IPS DF 6.9 (cell line): ENCODE measurements around the gene TMEM242.

ENCODE experiments used
- DNase-seq: peaks from one replicate; pipeline ENCODE4 v3.0.0-alpha.2; 2013; ENCODE audit warnings: low read depth, low spot score
- H3K27ac ChIP-seq: one replicate; pipeline ENCODE4 v1.5.1; 2013; ENCODE audit warnings: low read length, control low read depth
- H3K27me3 ChIP-seq: 2 replicates; pipeline ENCODE4 v1.6.1; 2013; ENCODE audit warnings: mild to moderate bottlenecking, low read length; ENCODE audit not compliant: control insufficient read depth, insufficient read depth
- H3K36me3 ChIP-seq: 2 replicates; pipeline ENCODE4 v1.6.1; 2013; ENCODE audit warnings: low read length; ENCODE audit not compliant: control insufficient read depth, insufficient read depth
- H3K4me1 ChIP-seq: 2 replicates; pipeline ENCODE4 v1.6.1; 2013; ENCODE audit warnings: low read length; ENCODE audit not compliant: control insufficient read depth, insufficient read depth
- H3K4me3 ChIP-seq: 2 replicates; pipeline ENCODE4 v1.5.1; 2013; ENCODE audit warnings: mild to moderate bottlenecking, low read length
- H3K9me3 ChIP-seq: 2 replicates; pipeline ENCODE4 v1.6.1; 2013; ENCODE audit warnings: low read length, inconsistent platforms; ENCODE audit not compliant: control insufficient read depth, insufficient read depth
- WGBS: extraction: QIAGEN DNeasy Blood & Tissue Kit; methylation state at CpG from one replicate; pipeline ENCODE4 v1.1.7; 2013; ENCODE audit warnings: mixed read lengths, missing lambda C conversion rate; ENCODE audit not compliant: insufficient read length, insufficient coverage; 5-methylcytosine and 5-hydroxymethylcytosine counted together

TMEM242 gene

DNA sequence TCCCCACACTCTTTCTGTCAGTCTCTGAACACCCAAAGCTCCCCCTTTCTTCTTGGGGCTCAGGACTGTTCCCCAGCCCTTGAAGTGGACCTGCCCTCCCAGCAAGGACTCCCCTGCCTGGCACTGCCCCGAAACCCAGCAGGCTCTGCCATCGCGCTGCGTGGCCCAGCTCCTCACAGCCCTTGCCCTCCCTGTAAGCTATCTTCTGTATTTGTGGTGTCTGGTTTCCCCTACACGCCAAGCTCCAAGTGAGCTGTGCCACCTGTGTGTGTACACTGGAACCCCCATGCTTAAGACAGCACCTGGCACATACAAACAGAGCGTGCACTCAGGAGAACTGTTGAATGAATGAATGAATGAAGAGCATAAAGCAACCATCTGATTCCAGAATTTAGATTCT is 57.7 kb downstream of the TMEM242 start:
- no peaks in the 10 kb centered on the region for H3K9me3 ChIP-seq
- H3K4me3 ChIP-seq, result no peak overlapping the region
- DNase-seq, result no peak
- H3K36me3 ChIP-seq, result no peaks in the 10 kb centered on the region; the same call in 1 of the 2 replicates
- no peak overlapping the region for H3K27ac ChIP-seq
- no CpG with 5 or more reads among the region's 6 CpGs for WGBS
- no peaks in the 10 kb centered on the region; the same call in 1 of the 2 replicates for H3K4me1 ChIP-seq
- no peaks in the 10 kb centered on the region for H3K27me3 ChIP-seq

DNA sequence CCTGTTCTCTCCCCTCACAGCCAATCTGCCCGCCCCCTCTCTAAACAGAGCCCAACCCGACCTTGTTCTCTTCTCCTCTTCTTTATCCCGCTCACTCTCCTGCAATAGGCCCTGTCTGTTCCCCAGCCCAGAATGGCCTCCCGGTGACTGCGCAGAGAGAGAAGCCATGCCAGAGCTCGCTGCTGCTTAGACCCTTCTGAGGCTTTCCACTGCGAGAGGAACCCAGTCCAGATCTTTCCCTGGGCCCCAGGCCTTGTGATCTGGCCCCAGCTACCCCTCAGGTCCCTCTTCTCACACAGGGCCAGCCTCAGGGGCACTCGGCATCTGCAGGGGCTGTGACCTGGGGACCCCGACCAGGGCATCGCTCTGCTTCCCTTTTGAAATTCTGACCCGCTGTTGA is 58.1 kb downstream of the TMEM242 start:
- H3K27me3 ChIP-seq, result no peaks in the 10 kb centered on the region
- WGBS, result no CpG with 5 or more reads among the region's 11 CpGs
- no peak for DNase-seq
- H3K36me3 ChIP-seq, result no peaks in the 10 kb centered on the region; the same call in 1 of the 2 replicates
- H3K4me1 ChIP-seq, result no peaks in the 10 kb centered on the region; the same call in 1 of the 2 replicates
- H3K4me3 ChIP-seq, result no peak overlapping the region
- no peaks in the 10 kb centered on the region for H3K9me3 ChIP-seq
- no peak overlapping the region for H3K27ac ChIP-seq

DNA sequence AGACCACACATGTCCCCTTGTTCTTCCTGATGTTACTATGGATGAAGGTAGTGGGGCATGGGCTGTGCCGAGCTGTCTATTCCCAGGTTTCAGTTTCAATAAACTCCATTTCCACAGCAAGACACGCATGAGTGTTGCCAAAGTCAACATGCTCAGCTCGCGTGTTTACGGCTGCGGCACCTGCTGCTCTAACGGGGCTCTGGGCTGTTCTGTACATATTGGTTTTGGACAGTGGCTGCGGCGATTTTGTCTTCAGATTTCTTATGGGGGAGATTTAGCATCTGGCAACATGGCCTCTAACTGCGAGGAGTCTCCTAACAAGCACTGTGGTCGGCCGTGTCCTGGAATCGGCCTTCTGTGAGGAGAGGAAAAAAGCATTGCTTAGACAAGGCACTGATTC is 58.6 kb downstream of the TMEM242 start:
- WGBS, result no CpG with 5 or more reads among the region's 13 CpGs
- H3K27me3 ChIP-seq, result no peaks in the 10 kb centered on the region
- no peaks in the 10 kb centered on the region; the same call in 1 of the 2 replicates for H3K4me1 ChIP-seq
- H3K27ac ChIP-seq, result no peak overlapping the region
- H3K9me3 ChIP-seq, result no peaks in the 10 kb centered on the region
- no peak for DNase-seq
- no peak overlapping the region for H3K4me3 ChIP-seq
- no peaks in the 10 kb centered on the region; the same call in 1 of the 2 replicates for H3K36me3 ChIP-seq

DNA sequence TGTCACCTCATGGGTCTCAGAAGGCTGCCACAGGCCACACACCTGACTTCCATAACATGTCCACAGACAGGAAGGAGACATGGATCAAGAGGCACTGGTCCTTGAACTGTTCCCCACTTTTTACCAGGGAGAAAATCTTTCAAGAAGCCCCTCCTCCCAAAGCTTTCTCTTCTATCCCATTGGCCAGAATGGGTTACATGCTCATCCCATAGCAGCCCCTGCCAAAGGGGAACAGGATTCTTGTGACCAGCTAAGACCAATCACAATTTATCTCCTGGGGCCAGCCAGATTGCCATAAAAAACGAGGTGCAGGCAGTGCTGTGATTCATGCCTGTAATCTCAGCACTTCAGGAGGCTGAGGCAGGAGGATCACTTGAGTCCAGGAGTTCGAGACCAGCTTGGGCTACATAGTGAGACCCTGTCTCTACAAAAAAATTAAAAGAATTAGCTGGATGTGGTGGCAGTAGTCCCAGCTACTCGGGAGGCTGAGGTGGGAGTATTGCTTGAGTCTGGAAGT is 59.4 kb downstream of the TMEM242 start:
- no CpG with 5 or more reads among the region's 3 CpGs for WGBS
- Histone ChIP-seq H3K9me3 (no peaks in the 10 kb centered on the region), H3K27me3 (no peaks in the 10 kb centered on the region), H3K4me1 (no peaks in the 10 kb centered on the region; the same call in 1 of the 2 replicates), H3K36me3 (no peaks in the 10 kb centered on the region; the same call in 1 of the 2 replicates), H3K4me3 (no peak overlapping the region), H3K27ac (no peak overlapping the region)
- no peak for DNase-seq

DNA sequence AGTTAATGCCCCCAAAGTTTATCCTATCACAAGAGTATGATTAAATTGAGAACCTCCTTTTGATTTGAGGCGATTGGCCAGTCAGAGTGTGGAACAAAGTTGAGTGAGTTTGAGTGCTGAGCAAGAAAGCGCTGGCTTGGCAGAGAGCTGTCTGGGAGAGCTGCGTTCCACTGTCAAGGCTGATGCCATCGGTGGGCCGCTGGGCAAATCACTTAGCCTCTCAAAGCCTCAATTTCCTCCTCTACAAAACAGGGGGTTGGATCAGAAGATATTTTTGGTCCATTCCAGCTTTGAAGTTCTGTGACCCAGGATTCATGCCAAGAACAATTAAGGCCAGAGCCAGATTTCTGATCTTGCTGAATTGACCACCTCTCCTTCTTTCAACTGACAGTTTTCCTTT is 60.2 kb downstream of the TMEM242 start:
- no CpG with 5 or more reads among the region's 5 CpGs for WGBS
- no peak for DNase-seq
- no peaks in the 10 kb centered on the region; the same call in 1 of the 2 replicates for H3K4me1 ChIP-seq

DNA sequence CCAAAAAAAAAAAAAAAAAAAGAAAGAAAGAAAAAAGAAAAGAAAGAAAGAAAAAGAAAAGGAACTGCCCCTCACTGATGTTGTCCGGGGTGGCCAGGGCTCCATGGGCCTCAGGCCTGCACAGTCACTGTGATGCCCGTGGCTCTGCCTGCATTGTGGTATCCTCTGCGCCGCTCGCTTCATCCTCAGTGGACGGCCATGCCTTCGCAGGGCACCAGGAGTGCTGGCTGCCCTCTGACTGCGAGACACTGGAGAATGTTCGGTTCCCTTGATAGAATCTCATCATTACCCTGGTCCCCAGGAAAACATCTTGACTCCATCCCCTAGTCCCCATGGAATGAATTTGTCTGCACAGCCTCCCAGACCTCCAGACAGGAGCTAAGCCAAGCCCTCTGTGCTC is 61.7 kb downstream of the TMEM242 start:
- Histone ChIP-seq H3K27me3 (no peaks in the 10 kb centered on the region), H3K27ac (no peak overlapping the region), H3K4me3 (no peak overlapping the region), H3K9me3 (no peaks in the 10 kb centered on the region), H3K4me1 (no peaks in the 10 kb centered on the region), H3K36me3 (no peaks in the 10 kb centered on the region; the same call in 1 of the 2 replicates)
- no CpG with 5 or more reads among the region's 9 CpGs for WGBS
- DNase-seq, result no peak

More for the DNA sequence above, 60.2 kb downstream of the TMEM242 start:
- no peaks in the 10 kb centered on the region for H3K27me3 ChIP-seq
- H3K27ac ChIP-seq, result no peak overlapping the region
- no peaks in the 10 kb centered on the region; the same call in 1 of the 2 replicates for H3K36me3 ChIP-seq
- no peaks in the 10 kb centered on the region for H3K9me3 ChIP-seq
- no peak overlapping the region for H3K4me3 ChIP-seq

DNA sequence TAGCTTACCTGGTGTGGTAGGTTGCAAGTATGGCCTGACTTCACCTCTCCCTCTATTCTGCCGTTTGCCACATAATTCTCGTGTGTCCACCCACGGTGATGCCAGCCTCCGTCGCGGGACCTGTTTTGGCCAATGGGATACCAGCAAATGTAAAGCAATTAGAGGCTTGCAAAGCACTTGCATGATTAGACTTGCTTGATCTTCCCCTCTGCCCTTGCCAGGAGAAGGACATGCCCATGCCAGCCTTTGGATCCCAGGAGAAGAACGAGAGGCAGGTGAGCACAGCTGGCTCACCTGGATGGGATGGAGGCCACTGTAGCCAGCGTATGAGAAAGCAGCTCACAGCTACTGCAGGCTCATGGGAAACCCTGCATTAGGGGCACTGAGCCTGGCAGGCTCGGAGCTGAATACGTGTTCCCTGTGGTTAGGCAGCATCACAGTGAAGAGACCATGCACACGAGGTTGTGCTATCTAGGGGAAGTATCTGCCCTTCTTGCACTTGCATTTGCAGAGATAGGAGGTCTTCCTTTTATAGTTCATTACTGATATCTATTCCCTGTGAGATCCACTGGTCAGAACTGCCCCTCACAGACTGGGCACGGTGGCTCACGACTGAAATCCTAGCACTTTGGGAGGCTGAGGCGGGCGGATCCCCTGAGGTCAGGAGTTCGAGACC is 62.4 kb downstream of the TMEM242 start:
- no peaks in the 10 kb centered on the region for H3K4me1 ChIP-seq
- no CpG with 5 or more reads among the region's 16 CpGs for WGBS

DNA sequence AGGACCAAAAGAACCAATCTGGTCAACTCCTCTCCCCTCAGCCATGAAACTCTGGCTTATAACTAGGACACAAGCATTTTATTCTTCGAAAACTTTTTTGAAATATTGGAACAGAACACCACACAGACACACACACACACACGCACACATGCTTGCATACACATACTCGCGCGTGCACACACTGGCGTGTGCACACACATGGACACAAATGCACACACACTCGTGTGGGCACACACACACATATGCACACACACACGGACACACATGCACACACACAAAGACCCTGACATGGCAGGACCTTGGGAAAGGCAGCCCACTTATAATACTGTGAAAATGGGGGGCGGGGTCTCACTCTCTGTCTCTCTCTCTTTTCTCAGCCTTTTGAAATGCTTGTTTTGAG is 63.9 kb downstream of the TMEM242 start:
- no CpG with 5 or more reads among the region's 9 CpGs for WGBS
- Histone ChIP-seq H3K4me1 (no peaks in the 10 kb centered on the region), H3K4me3 (no peak overlapping the region), H3K27ac (no peak overlapping the region), H3K27me3 (no peaks in the 10 kb centered on the region), H3K9me3 (no peaks in the 10 kb centered on the region), H3K36me3 (no peaks in the 10 kb centered on the region)
- DNase-seq, result no peak

More for the DNA sequence above, 62.4 kb downstream of the TMEM242 start:
- no peak overlapping the region for H3K27ac ChIP-seq
- no peak overlapping the region for H3K4me3 ChIP-seq
- no peaks in the 10 kb centered on the region; the same call in 1 of the 2 replicates for H3K36me3 ChIP-seq
- no peaks in the 10 kb centered on the region for H3K27me3 ChIP-seq
- H3K9me3 ChIP-seq, result no peaks in the 10 kb centered on the region
- DNase-seq, result no peak

DNA sequence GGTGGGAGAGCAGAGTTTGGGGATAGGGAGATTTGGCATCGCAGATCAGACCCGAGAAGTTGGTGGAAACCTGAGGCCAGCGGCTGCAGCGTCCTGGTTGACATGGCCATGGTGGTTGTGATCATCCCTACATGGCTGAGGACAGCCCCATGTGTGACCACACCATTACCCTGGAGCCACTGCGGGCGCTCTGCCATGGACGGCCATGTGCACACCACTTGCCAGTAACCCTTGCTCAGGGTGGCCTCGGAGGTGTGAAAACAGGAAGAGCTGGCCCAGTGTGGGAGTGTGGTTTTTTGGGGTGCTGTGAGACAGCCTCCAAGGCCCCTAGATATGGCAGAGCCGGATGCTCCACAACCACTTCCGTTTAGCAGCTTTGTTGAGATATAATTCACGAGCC is 64.4 kb downstream of the TMEM242 start:
- Histone ChIP-seq H3K9me3 (no peaks in the 10 kb centered on the region), H3K27ac (no peak overlapping the region), H3K36me3 (no peaks in the 10 kb centered on the region), H3K27me3 (no peaks in the 10 kb centered on the region), H3K4me1 (no peaks in the 10 kb centered on the region), H3K4me3 (no peak overlapping the region)
- no peak for DNase-seq
- no CpG with 5 or more reads among the region's 11 CpGs for WGBS

DNA sequence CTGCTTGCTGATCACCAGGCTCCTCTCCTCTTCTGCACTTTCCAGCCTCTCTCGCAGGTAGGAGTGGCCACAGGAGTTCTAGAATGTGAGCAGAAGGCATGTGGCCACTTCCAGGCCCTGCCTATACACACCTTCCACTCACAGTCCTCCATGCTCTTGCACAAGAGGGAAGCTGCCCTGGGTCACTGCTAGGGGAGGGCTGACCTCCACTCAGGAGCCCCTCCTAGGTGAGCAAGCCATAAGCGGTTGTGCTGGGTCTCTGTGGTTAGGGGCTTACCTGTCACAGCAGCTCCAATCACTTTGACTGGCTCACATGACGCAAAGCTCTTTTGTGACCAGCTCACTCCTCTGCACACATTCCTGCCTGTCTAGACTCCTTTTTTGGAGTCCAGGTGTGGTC is 68.2 kb downstream of the TMEM242 start:
- no peak overlapping the region for H3K4me3 ChIP-seq
- whole genome bisulfite sequencing, result no CpG with 5 or more reads among the region's 3 CpGs
- no peak for DNase-seq
- H3K27me3 ChIP-seq, result no peaks in the 10 kb centered on the region
- no peaks in the 10 kb centered on the region for H3K9me3 ChIP-seq
- H3K4me1 ChIP-seq, result no peaks in the 10 kb centered on the region
- H3K36me3 ChIP-seq, result no peaks in the 10 kb centered on the region
- H3K27ac ChIP-seq, result no peak overlapping the region

DNA sequence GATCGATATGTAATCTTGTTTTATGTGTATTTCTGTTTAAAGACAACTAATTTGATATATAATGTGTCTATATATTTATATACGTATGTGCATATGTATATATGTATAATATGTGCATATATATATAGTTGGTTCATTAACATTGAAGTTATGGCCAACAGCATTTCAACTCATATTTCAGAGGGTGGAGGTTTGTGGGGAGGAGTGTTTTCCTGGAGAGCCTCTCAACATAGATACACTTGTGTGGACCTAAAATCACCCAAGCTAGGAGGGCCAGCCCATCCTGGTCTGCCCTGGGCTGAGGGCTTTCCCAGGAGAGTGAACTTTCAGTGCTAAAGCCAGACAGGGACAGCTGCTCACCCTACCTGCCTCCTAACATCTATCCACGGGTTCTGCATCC is 68.8 kb downstream of the TMEM242 start:
- no CpG with 5 or more reads among the region's 3 CpGs for WGBS
- H3K27me3 ChIP-seq, result no peaks in the 10 kb centered on the region
- no peaks in the 10 kb centered on the region for H3K4me1 ChIP-seq
- H3K36me3 ChIP-seq, result no peaks in the 10 kb centered on the region
- DNase-seq, result no peak
- no peak overlapping the region for H3K27ac ChIP-seq
- no peak overlapping the region for H3K4me3 ChIP-seq
- H3K9me3 ChIP-seq, result no peaks in the 10 kb centered on the region
